Endothelial cell of umbilical vein (primary cell): ENCODE data around the gene MAP3K4. TPM values are rescaled to one million over a fixed set of nuclear protein-coding genes. Genes with fewer than 3 reads are reported as not detected.

Experiments used
- BruUV-seq: library from RNA; stranded (reverse); fragments of 400-500 nt; replicated peaks from 2 replicates; lab custom pipeline; 2021; lab: Mats Ljungman, UMichigan
- CTCF ChIA-PET: fragments of 300-600, 350-600 bp; sonication (Branson Sonifier 250); formaldehyde crosslinking; loops from one replicate; lab custom pipeline; 2021; ENCODE audit warnings: antibody characterized with exemption, inconsistent platforms; lab: Charles Lee
- POLR2A ChIA-PET: fragments of 300-600, 350-600 bp; sonication (Branson Sonifier 250); formaldehyde crosslinking; loops from one replicate; lab custom pipeline; 2021; ENCODE audit warnings: antibody characterized with exemption, inconsistent platforms; lab: Charles Lee
- DNase-seq: peaks from one replicate; pipeline ENCODE4 v3.0.0-alpha.2; 2011; ENCODE audit warnings: low read depth, low spot score
- FAIRE-seq: peaks from 2 replicates; lab custom pipeline; 2011; peaks lifted over from hg19 to GRCh38; lab: Jason Lieb, UNC
- H2AFZ ChIP-seq: 2 replicates; pipeline ENCODE4 v1.6.0; 2012; ENCODE audit warnings: low read depth, low read length, control low read depth, inconsistent platforms
- H3K27ac ChIP-seq: 2 replicates; pipeline ENCODE4 v1.5.1; 2011; ENCODE audit warnings: low read depth, mild to moderate bottlenecking, control low read depth, low read length, moderate library complexity; ENCODE audit not compliant: insufficient read depth
- H3K27me3 ChIP-seq, 2 experiments: 2 replicates each; pipeline versions ENCODE4 v1.6.0 to v1.6.1; 2011; ENCODE audit warnings: low read length in 2 of 2, mixed read lengths in 1 of 2; ENCODE audit not compliant: control insufficient read depth in 2 of 2, insufficient read depth in 2 of 2
- H3K36me3 ChIP-seq, 2 experiments: 2 replicates in 1 of 2; 3 replicates in 1 of 2; pipeline ENCODE4 v1.5.1; 2011; ENCODE audit warnings: low read length in 2 of 2, mild to moderate bottlenecking in 1 of 2, moderate library complexity in 1 of 2; ENCODE audit not compliant: control insufficient read depth in 2 of 2, insufficient read depth in 2 of 2; ENCODE audit errors: extremely low read depth in 1 of 2
- H3K4me1 ChIP-seq: 3 replicates; pipeline ENCODE4 v1.5.1; 2011; ENCODE audit warnings: mild to moderate bottlenecking, low read length; ENCODE audit not compliant: control insufficient read depth, insufficient read depth; ENCODE audit errors: extremely low read depth
- H3K4me2 ChIP-seq: 2 replicates; pipeline ENCODE4 v1.6.1; 2011; ENCODE audit warnings: low read length, control low read depth, mixed read lengths; ENCODE audit not compliant: insufficient read depth
- H3K4me3 ChIP-seq, 3 experiments: fragments of 200-600 bp in 1 of 3; sonication (generic), shearing (Covaris generic) in 1 of 3; replicated peaks in 1 of 3; 2 replicates each; pipeline ENCODE4 v1.5.1; 2011 to 2016; ENCODE audit warnings: control low read depth in 3 of 3, low read length in 3 of 3, mild to moderate bottlenecking in 2 of 3, inconsistent platforms in 1 of 3, low read depth in 1 of 3, moderate library complexity in 1 of 3; ENCODE audit not compliant: insufficient read depth in 1 of 3
- H3K79me2 ChIP-seq: 2 replicates; pipeline ENCODE4 v1.6.0; 2012; ENCODE audit warnings: low read length, inconsistent platforms; ENCODE audit not compliant: control insufficient read depth, insufficient read depth
- H3K9ac ChIP-seq: replicated peaks from 2 replicates; pipeline ENCODE3; 2011; ENCODE audit warnings: low read length, control low read depth; ENCODE audit not compliant: insufficient read depth; ENCODE audit errors: extremely low read depth
- H3K9me1 ChIP-seq: replicated peaks from 3 replicates; pipeline ENCODE4 v1.6.0; 2011; ENCODE audit warnings: mild to moderate bottlenecking, low read length; ENCODE audit not compliant: control insufficient read depth, insufficient read depth; ENCODE audit errors: extremely low read depth
- H3K9me3 ChIP-seq: replicated peaks from 2 replicates; pipeline ENCODE4 v1.5.1; 2012; ENCODE audit warnings: low read length, inconsistent platforms; ENCODE audit not compliant: control insufficient read depth, insufficient read depth
- H4K20me1 ChIP-seq: replicated peaks from 2 replicates; pipeline ENCODE3; 2011; ENCODE audit warnings: mild to moderate bottlenecking, low read length; ENCODE audit not compliant: control insufficient read depth, insufficient read depth; ENCODE audit errors: extremely low read depth
- CTCF ChIP-seq, 2 donors: IDR thresholded peaks; 1 replicate in 1 of 2; 2 replicates in 1 of 2; pipeline ENCODE4 v1.5.1; 2011; ENCODE audit warnings: low read length in 2 of 2, mild to moderate bottlenecking in 2 of 2, moderate library complexity in 2 of 2, control low read depth in 1 of 2, inconsistent platforms in 1 of 2, low read depth in 1 of 2; ENCODE audit not compliant: insufficient read depth in 1 of 2; ENCODE audit errors: extremely low read depth in 1 of 2
- EZH2 ChIP-seq: IDR thresholded peaks from 2 replicates; pipeline ENCODE4 v1.6.1; 2012; ENCODE audit warnings: borderline replicate concordance, low read depth, mild to moderate bottlenecking, moderate library complexity, low read length, inconsistent platforms; ENCODE audit not compliant: severe bottlenecking
- FOS ChIP-seq: IDR thresholded peaks from 2 replicates; pipeline ENCODE4 v1.6.1; 2011; ENCODE audit warnings: mild to moderate bottlenecking, low read length, moderate library complexity, borderline replicate concordance; ENCODE audit not compliant: insufficient read depth
- GATA2 ChIP-seq: IDR thresholded peaks from 2 replicates; pipeline ENCODE4 v1.7.0; 2011; ENCODE audit warnings: low read depth, mild to moderate bottlenecking, moderate library complexity, mixed read lengths, low read length; ENCODE audit not compliant: insufficient read length, insufficient read depth
- JUN ChIP-seq: IDR thresholded peaks from 2 replicates; pipeline ENCODE4 v1.6.1; 2011; ENCODE audit warnings: borderline replicate concordance, low read depth; ENCODE audit not compliant: insufficient read length, insufficient read depth
- MAX ChIP-seq: IDR thresholded peaks from 2 replicates; pipeline ENCODE4 v1.6.1; 2011; ENCODE audit not compliant: insufficient read depth, insufficient read length
- MYC ChIP-seq: IDR thresholded peaks from one replicate; pipeline ENCODE4 v1.6.1; 2011; ENCODE audit warnings: mild to moderate bottlenecking, low read depth, low read length
- POLR2A ChIP-seq: IDR thresholded peaks from 2 replicates; pipeline ENCODE4 v1.6.1; 2012; ENCODE audit warnings: low read depth, mild to moderate bottlenecking, control low read depth, low read length
- POLR2AphosphoS5 ChIP-seq: IDR thresholded peaks from 2 replicates; pipeline ENCODE4 v1.6.1; 2012; ENCODE audit warnings: low read depth, mild to moderate bottlenecking, control low read depth, low read length, moderate library complexity; ENCODE audit not compliant: insufficient read depth
- dilution Hi-C: fragments of 300-500 bp; cut with MboI; formaldehyde crosslinking; loops from one replicate; pipeline ENCODE4 v1.15.0; 2019; ENCODE audit warnings: low sequenced_read_pairs; ENCODE audit not compliant: extremely low pct_ligation_motif_present
- intact Hi-C: fragments of 100-400 bp; cut with micrococcal nuclease; formaldehyde crosslinking; loops from one replicate; pipeline ENCODE4 v1.10.0; 2022
- polyA plus RNA-seq, 4 experiments: library from polyadenylated mRNA; depleted of rRNA in 3 of 4; stranded (reverse) in 3 of 4; unstranded in 1 of 4; fragments of >200 nt; gene quantifications; 2 replicates each; pipeline versions ENCODE4 v1.2.1 to v1.2.3, GENCODE V29; 2011 to 2012; ENCODE audit warnings: missing spikeins in 1 of 4
- total RNA-seq: library from RNA; stranded (reverse); gene quantifications from 2 replicates; pipeline ENCODE4 v1.2.3, GENCODE V29; 2021

Gene MAP3K4
- total and polyA plus RNA-seq, 2 donors (not counting 3 experiments of a cell fraction or from before 2014, with no cell fraction given): 10.8 to 42.3 TPM

DNA sequence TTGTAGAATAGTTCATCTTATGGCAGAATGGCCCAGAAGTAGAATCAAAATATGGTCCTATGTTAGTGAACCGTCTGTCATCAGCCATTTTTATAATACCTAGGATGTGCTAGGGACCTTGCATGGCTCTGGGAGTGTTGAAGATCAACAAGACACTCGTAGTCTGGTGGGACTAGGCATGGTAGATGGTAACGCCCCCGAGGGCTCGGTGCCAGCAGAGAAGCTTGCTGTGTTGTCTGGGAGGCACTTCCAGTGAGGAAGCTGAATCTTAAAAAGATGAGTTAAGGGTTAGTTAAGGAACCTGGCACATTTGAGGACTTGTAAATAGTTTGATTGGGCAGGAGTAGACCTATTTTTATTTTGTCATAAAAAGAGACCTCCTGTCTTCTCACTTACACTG lies 82.4 kb downstream of the MAP3K4 start:
- CTCF ChIA-PET: interaction anchor here (0.9 kb wide), 1 partner anchor 297 kb away, joined by 3 read pairs; no protein-coding TSS in a partner anchor
- dilution Hi-C loops: no loop called here

More for the DNA sequence above, 82.4 kb downstream of the MAP3K4 start:
- DNase-seq (no peak), FAIRE-seq (no peak)
- TF ChIP-seq GATA2: no peak
- no peak for TF ChIP-seq POLR2A
- TF ChIP-seq MAX: no peak
- TF ChIP-seq JUN: no peak
- no peak for TF ChIP-seq POLR2AphosphoS5
- TF ChIP-seq FOS: no peak
- TF ChIP-seq CTCF (IDR thresholded peaks at IDR 0.05; ENCODE audit: extremely low read depth in 1 of 2, insufficient read depth in 1 of 2, low read depth in 1 of 2, low read length in 2 of 2): no peak
- no peak for TF ChIP-seq EZH2
- TF ChIP-seq MYC: no peak
- Histone ChIP-seq H3K27me3 (no peaks in the 10 kb centered on the region), H3K36me3 (peaks cover 0 to 5% of the 10 kb centered on the region in 2 experiments), H3K4me1 (no peaks in the 10 kb centered on the region), H3K4me2 (no peak overlapping the region), H3K27ac (no peak overlapping the region), H3K9me3 (no peaks in the 10 kb centered on the region), H3K79me2 (no peaks in the 10 kb centered on the region), H2AFZ (no peak overlapping the region), H3K9me1 (no peaks in the 10 kb centered on the region), H4K20me1 (no peaks in the 10 kb centered on the region), H3K9ac (no peak overlapping the region), H3K4me3 (no peak overlapping the region)
- BruUV-seq: no TSS peak
- intact Hi-C loops: no loop called here
- POLR2A ChIA-PET: no interaction called here
